ENCODE data around the gene LY6G6F. TPM values are rescaled to one million over a fixed set of nuclear protein-coding genes. Genes with fewer than 3 reads are reported as not detected.
A peak's percentile ranks its signal among the peaks of the same experiment; 100 is the strongest.

The LY6G6F gene
- total and polyA plus RNA-seq, 2 of the 13 experiments (the other 11 are each of a cell fraction or from before 2014, with no cell fraction given) = not detected

DNA sequence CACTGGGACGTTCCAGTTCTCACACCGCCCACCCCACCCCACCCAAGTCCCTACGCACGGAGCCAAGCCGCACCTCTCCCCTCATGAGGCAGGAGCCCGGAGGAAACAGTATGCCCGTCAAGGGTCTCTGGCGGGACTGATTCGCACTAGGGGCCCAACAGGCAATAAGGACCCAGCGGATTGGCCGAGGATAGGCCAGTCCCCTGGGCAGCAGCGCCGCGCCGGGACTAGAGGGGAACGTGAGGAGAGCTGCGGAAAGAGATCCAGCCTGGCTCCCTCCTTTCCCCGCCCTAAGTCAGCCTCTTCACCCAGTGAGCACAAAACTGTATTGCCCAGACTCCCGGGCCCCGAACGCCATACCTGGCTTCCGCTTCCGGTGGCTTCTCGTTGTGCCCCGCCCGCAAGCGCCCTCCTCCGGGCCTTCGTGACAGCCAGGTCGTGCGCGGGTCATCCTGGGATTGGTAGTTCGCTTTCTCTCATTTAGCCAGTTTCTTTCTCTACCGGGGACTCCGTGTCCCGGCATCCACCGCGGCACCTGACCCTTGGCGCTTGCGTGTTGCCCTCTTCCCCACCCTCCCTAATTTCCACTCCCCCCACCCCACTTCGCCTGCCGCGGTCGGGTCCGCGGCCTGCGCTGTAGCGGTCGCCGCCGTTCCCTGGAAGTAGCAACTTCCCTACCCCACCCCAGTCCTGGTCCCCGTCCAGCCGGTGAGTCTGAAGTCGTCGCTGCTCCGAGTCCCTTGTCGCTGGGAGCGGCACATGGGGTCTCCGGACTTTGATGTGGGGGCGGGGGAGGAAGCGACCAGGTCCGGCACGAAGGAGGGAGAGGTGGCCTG, 40.9 kb upstream of the LY6G6F start, which contains the start of gene CSNK2B (continued):
- TF ChIP-seq, protein P1, sequence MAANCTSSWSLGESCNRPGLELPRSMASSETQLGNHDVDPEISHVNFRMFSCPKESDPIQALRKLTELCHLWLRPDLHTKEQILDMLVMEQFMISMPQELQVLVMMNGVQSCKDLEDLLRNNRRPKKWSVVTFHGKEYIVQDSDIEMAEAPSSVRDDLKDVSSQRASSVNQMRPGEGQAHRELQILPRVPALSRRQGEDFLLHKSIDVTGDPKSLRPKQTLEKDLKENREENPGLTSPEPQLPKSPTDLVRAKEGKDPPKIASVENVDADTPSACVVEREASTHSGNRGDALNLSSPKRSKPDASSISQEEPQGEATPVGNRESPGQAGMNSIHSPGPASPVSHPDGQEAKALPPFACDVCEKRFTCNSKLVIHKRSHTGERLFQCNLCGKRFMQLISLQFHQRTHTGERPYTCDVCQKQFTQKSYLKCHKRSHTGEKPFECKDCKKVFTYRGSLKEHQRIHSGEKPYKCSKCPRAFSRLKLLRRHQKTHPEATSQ (CRISPR knock-in tag; IDR thresholded peaks at IDR 0.05; ENCODE audit: borderline replicate concordance) = peak; percentile 38
- TF ChIP-seq CBX1 (IDR thresholded peaks at IDR 0.05; ENCODE audit: low read depth) (no peak), ZNF12 (CRISPR knock-in tag; IDR thresholded peaks at IDR 0.05) (no peak), ELF3 (CRISPR knock-in tag; IDR thresholded peaks at IDR 0.05) (peak; percentile 80), ZNF713 (CRISPR knock-in tag; IDR thresholded peaks at IDR 0.05) (no peak), NR2F6 (IDR thresholded peaks at IDR 0.05) (no peak), NR2F6 (CRISPR knock-in tag; IDR thresholded peaks at IDR 0.05) (peak; percentile 64; the same call in 1 of the 2 replicates), FOXJ3 (CRISPR knock-in tag; IDR thresholded peaks at IDR 0.05; ENCODE audit: borderline replicate concordance) (peak; percentile 66; the same call in 1 of the 2 replicates), ZNF230 (CRISPR knock-in tag; IDR thresholded peaks at IDR 0.05) (peak; percentile 77; the same call in 1 of the 2 replicates), RBAK (CRISPR knock-in tag; IDR thresholded peaks at IDR 0.05) (peak; percentile 6; the same call in 1 of the 2 replicates), ZNF549 (CRISPR knock-in tag; IDR thresholded peaks at IDR 0.05) (no peak), ZNF30 (CRISPR knock-in tag; IDR thresholded peaks at IDR 0.05) (no peak), IRF2 (CRISPR knock-in tag; IDR thresholded peaks at IDR 0.05) (peak; percentile 79), ZNF10 (CRISPR knock-in tag; IDR thresholded peaks at IDR 0.05; ENCODE audit: borderline replicate concordance, low read depth) (no peak), RBFOX2 (IDR thresholded peaks at IDR 0.05; ENCODE audit: low read depth, low read length) (peak; percentile 94), ZNF841 (CRISPR knock-in tag; IDR thresholded peaks at IDR 0.05; ENCODE audit: borderline replicate concordance) (no peak), ZFP37 (CRISPR knock-in tag; IDR thresholded peaks at IDR 0.05; ENCODE audit: borderline replicate concordance) (0 out of 2 replicates have a peak, but pooled peaks have one; percentile 18), HMG20B (CRISPR knock-in tag; conservative IDR thresholded peaks at IDR 0.05) (no peak), JUND (CRISPR knock-in tag; IDR thresholded peaks at IDR 0.05) (peak; percentile 61; the same call in 1 of the 2 replicates)
- TF ChIP-seq, protein P2, sequence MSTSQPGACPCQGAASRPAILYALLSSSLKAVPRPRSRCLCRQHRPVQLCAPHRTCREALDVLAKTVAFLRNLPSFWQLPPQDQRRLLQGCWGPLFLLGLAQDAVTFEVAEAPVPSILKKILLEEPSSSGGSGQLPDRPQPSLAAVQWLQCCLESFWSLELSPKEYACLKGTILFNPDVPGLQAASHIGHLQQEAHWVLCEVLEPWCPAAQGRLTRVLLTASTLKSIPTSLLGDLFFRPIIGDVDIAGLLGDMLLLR (CRISPR knock-in tag; IDR thresholded peaks at IDR 0.05) = peak; percentile 74; the same call in 1 of the 2 replicates
- TF ChIP-seq, protein P3, sequence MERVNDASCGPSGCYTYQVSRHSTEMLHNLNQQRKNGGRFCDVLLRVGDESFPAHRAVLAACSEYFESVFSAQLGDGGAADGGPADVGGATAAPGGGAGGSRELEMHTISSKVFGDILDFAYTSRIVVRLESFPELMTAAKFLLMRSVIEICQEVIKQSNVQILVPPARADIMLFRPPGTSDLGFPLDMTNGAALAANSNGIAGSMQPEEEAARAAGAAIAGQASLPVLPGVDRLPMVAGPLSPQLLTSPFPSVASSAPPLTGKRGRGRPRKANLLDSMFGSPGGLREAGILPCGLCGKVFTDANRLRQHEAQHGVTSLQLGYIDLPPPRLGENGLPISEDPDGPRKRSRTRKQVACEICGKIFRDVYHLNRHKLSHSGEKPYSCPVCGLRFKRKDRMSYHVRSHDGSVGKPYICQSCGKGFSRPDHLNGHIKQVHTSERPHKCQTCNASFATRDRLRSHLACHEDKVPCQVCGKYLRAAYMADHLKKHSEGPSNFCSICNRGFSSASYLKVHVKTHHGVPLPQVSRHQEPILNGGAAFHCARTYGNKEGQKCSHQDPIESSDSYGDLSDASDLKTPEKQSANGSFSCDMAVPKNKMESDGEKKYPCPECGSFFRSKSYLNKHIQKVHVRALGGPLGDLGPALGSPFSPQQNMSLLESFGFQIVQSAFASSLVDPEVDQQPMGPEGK (CRISPR knock-in tag; IDR thresholded peaks at IDR 0.05) = peak; percentile 96
- TF ChIP-seq, protein P4, sequence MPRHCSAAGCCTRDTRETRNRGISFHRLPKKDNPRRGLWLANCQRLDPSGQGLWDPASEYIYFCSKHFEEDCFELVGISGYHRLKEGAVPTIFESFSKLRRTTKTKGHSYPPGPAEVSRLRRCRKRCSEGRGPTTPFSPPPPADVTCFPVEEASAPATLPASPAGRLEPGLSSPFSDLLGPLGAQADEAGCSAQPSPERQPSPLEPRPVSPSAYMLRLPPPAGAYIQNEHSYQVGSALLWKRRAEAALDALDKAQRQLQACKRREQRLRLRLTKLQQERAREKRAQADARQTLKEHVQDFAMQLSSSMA (CRISPR knock-in tag; IDR thresholded peaks at IDR 0.05) = 0 out of 2 replicates have a peak, but pooled peaks have one; percentile 8
- TF ChIP-seq, protein P5, sequence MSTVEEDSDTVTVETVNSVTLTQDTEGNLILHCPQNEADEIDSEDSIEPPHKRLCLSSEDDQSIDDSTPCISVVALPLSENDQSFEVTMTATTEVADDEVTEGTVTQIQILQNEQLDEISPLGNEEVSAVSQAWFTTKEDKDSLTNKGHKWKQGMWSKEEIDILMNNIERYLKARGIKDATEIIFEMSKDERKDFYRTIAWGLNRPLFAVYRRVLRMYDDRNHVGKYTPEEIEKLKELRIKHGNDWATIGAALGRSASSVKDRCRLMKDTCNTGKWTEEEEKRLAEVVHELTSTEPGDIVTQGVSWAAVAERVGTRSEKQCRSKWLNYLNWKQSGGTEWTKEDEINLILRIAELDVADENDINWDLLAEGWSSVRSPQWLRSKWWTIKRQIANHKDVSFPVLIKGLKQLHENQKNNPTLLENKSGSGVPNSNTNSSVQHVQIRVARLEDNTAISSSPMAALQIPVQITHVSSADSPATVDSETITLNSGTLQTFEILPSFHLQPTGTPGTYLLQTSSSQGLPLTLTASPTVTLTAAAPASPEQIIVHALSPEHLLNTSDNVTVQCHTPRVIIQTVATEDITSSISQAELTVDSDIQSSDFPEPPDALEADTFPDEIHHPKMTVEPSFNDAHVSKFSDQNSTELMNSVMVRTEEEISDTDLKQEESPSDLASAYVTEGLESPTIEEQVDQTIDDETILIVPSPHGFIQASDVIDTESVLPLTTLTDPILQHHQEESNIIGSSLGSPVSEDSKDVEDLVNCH (CRISPR knock-in tag; IDR thresholded peaks at IDR 0.05) = peak; percentile 20; the same call in 1 of the 2 replicates
